Stimulated activated CD4-positive, alpha-beta T cell treated with anti-CD3 and anti-CD28 coated beads, TNF-alpha, amount 100 ng/mL, for 1 hour (primary cell): ENCODE results near the gene PANK4.
"Not testable (repeated sequence)": the region's sequence is repeated elsewhere in the genome, so short reads cannot be mapped to it uniquely, and the experiment has no call there.

Experiments used
- DNase-seq, 3 donors: peaks; one replicate each; pipeline ENCODE4 v3.0.0-alpha.2; 2020; ENCODE audit warnings: low read depth in 3 of 3, low spot score in 1 of 3

PANK4 gene

GRCh38 chr1:2559509-2560298 is 33.3 kb upstream of the PANK4 start:
- no peak for DNase-seq

GRCh38 chr1:2558861-2559260 is 32.5 kb upstream of the PANK4 start:
- DNase-seq = no peak

GRCh38 chr1:2558420-2558819 is 32.0 kb upstream of the PANK4 start:
- no peak for DNase-seq

GRCh38 chr1:2557482-2558400 is 31.3 kb upstream of the PANK4 start:
- DNase-seq = no peak

- DNase-seq = no peak
Measured at GRCh38 chr1:2556678-2557481, 30.5 kb upstream of the PANK4 start.

- DNase-seq = peak in 2 of 3 donors; percentile 38 to 53
Measured at GRCh38 chr1:2556277-2556677, 29.9 kb upstream of the PANK4 start, which contains the start of gene TNFRSF14. Gene TNFRSF14 (plus strand): TSS chr1:2556371. CDS start chr1:2556665, 294 bp downstream.

GRCh38 chr1:2555634-2556276 is 29.4 kb upstream of the PANK4 start:
- peak in 2 of 3 donors; percentile 35 to 44 for DNase-seq

GRCh38 chr1:2554621-2555387 is 28.4 kb upstream of the PANK4 start:
- DNase-seq = peak in 1 of 3 donors; percentile 41

- DNase-seq = no peak
Measured at GRCh38 chr1:2553871-2554620, 27.6 kb upstream of the PANK4 start.

- DNase-seq = not testable (repeated sequence)
Measured at GRCh38 chr1:2553076-2553475, 26.7 kb upstream of the PANK4 start.

GRCh38 chr1:2552189-2552588 is 25.8 kb upstream of the PANK4 start:
- DNase-seq = no peak

GRCh38 chr1:2551544-2551943 is 25.1 kb upstream of the PANK4 start:
- DNase-seq = not testable (repeated sequence)

- DNase-seq = not testable (repeated sequence)
Measured at GRCh38 chr1:2550309-2550861, 24.0 kb upstream of the PANK4 start.

- not testable (repeated sequence) for DNase-seq
Measured at GRCh38 chr1:2549367-2550029, 23.1 kb upstream of the PANK4 start.

GRCh38 chr1:2548068-2548589 is 21.7 kb upstream of the PANK4 start:
- peak; percentile 64 to 78 (median 67) for DNase-seq

GRCh38 chr1:2547210-2548067 is 21.0 kb upstream of the PANK4 start:
- DNase-seq = no peak
